HFFc6 (cell line): ENCODE measurements around the gene PRR23B. TPM values are rescaled to one million over a fixed set of nuclear protein-coding genes. Genes with fewer than 3 reads are reported as not detected.

ENCODE experiments used
- DNase-seq: peaks from one replicate; pipeline ENCODE4 v3.0.0-alpha.2; 2018
- H3K27ac Mint-ChIP-seq: 2 replicates; pipeline ENCODE4 v1.8.0; 2020; ENCODE audit warnings: mild to moderate bottlenecking, mixed read lengths
- H3K27me3 Mint-ChIP-seq: 2 replicates; pipeline ENCODE4 v1.8.0; 2021; ENCODE audit warnings: mild to moderate bottlenecking, moderate library complexity, mixed read lengths; ENCODE audit not compliant: insufficient read depth
- H3K36me3 Mint-ChIP-seq: 2 replicates; pipeline ENCODE4 v1.8.0; 2021; ENCODE audit warnings: low read depth, mixed read lengths
- H3K4me1 Mint-ChIP-seq: 2 replicates; pipeline ENCODE4 v1.8.0; 2020; ENCODE audit warnings: low read depth, mixed read lengths
- H3K4me3 Mint-ChIP-seq: 2 replicates; pipeline ENCODE4 v1.8.0; 2020; ENCODE audit warnings: mild to moderate bottlenecking, moderate library complexity, mixed read lengths
- H3K9me3 Mint-ChIP-seq: 2 replicates; pipeline ENCODE4 v1.8.0; 2020; ENCODE audit warnings: mild to moderate bottlenecking, mixed read lengths
- total RNA-seq, 6 experiments: library from RNA; stranded (reverse); fragmentation: NEBNext Ultra II Directional; extraction: Animal tissue kit (Norgen Biotek cat#: 25700); gene quantifications; 2 replicates in 1 of 6; 3 replicates in 5 of 6; pipeline ENCODE4 v1.2.3, GENCODE V29; 2021
- TF ChIP-seq, protein P1 (sequence below): fragments of 200-600 bp; sonication (generic); IDR thresholded peaks from 2 replicates; pipeline ENCODE4 v1.5.0; 2021; ENCODE audit warnings: antibody characterized with exemption, mild to moderate bottlenecking

PRR23B gene
- total RNA-seq, 6 experiments from 2014 or later, result not detected

DNA sequence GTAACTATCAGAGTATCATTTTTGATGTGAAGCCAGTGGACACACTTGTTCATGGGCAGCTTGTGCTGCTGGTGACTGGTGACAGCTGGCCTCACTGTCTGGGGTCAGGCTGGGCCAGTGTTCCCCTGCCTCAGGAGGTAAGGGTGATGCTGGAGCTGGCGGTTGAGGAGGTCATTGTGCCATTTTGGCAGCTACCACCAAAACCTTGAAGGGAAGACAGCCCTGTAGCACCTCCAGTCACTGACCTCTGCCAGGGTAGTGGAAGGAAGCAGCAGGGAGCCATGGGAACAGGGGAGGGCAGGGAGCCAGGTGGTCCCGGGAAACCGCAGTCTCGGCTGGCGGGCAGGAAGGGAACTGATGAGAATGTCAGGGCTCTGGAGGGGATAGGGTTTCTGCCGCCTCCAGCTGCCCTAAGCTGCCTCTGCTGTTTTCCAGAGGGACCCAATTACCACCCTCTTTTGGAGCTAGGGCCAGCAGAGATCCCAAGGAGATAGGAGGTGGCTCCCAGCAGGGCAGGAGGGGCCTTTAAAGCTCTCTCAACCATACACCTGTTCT lies 48.9 kb downstream of the PRR23B start:
- H3K9me3 Mint-ChIP-seq, result no peaks in the 10 kb centered on the region
- peaks cover 10% of the 10 kb centered on the region for H3K4me1 Mint-ChIP-seq
- peaks cover 22% of the 10 kb centered on the region for H3K27me3 Mint-ChIP-seq
- H3K4me3 Mint-ChIP-seq, result no peak overlapping the region
- H3K36me3 Mint-ChIP-seq, result no peaks in the 10 kb centered on the region
- H3K27ac Mint-ChIP-seq, result no peak overlapping the region
- no peak for DNase-seq
- TF ChIP-seq, protein P1, sequence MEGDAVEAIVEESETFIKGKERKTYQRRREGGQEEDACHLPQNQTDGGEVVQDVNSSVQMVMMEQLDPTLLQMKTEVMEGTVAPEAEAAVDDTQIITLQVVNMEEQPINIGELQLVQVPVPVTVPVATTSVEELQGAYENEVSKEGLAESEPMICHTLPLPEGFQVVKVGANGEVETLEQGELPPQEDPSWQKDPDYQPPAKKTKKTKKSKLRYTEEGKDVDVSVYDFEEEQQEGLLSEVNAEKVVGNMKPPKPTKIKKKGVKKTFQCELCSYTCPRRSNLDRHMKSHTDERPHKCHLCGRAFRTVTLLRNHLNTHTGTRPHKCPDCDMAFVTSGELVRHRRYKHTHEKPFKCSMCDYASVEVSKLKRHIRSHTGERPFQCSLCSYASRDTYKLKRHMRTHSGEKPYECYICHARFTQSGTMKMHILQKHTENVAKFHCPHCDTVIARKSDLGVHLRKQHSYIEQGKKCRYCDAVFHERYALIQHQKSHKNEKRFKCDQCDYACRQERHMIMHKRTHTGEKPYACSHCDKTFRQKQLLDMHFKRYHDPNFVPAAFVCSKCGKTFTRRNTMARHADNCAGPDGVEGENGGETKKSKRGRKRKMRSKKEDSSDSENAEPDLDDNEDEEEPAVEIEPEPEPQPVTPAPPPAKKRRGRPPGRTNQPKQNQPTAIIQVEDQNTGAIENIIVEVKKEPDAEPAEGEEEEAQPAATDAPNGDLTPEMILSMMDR, result no peak

Other genes starting within 250 kb of the PRR23B start
- 10 to 100 TPM; 12.6 to 18.3 (median 15.8) TPM for gene PIK3CB, start 186.0 kb downstream of the PRR23B start, total RNA-seq
- gene FOXL2, start 73.8 kb downstream of the PRR23B start, total RNA-seq, result 1 to 10 TPM in 5 of 6 experiments, under 1 TPM in 1; 0.71 to 8.0 (median 7.0) TPM
- gene FOXL2NB, start 73.7 kb downstream of the PRR23B start, total RNA-seq, result 1 to 10 TPM in 4 of 6 experiments, under 1 TPM in 2; 0.45 to 5.8 (median 4.6) TPM
- gene PRR23A, start 14.7 kb downstream of the PRR23B start, total RNA-seq, result not detected
- gene PRR23C, start 24.0 kb upstream of the PRR23B start, total RNA-seq, result not detected